Heart right ventricle (tissue), 16 donors: Measurements from ENCODE around the gene ATXN1. TPM values are rescaled to one million over a fixed set of nuclear protein-coding genes. Genes with fewer than 3 reads are reported as not detected.

Experiments
- ATAC-seq, 8 donors: fragments of 200-7000 bp; cut with Tn5 transposase; one replicate each; pipeline ENCODE4 v1.9.1; 2020; ENCODE audit warnings: mild to moderate bottlenecking in 8 of 8, moderate library complexity in 8 of 8, moderate number of reproducible peaks in 1 of 8
- DNase-seq, 2 donors: peaks; one replicate each; pipeline ENCODE4 v3.0.0-alpha.2; 2020
- H3K27ac ChIP-seq, 10 donors: fragments of 200-600 bp; sonication (generic) in 2 of 10; one replicate each; pipeline versions ENCODE4 v1.5.0 to v1.8.0; 2020 to 2022; ENCODE audit warnings: mild to moderate bottlenecking in 3 of 10
- H3K27me3 ChIP-seq, 7 donors: fragments of 200-600 bp; one replicate each; pipeline ENCODE4 v1.8.0; 2021 to 2022; ENCODE audit warnings: mild to moderate bottlenecking in 2 of 7
- H3K36me3 ChIP-seq, 9 donors: fragments of 200-600 bp; sonication (generic) in 1 of 9; one replicate each; pipeline versions ENCODE4 v1.5.0 to v1.8.0; 2020 to 2022; ENCODE audit warnings: mild to moderate bottlenecking in 2 of 9
- H3K4me1 ChIP-seq, 9 donors: fragments of 200-600 bp; sonication (generic) in 1 of 9; one replicate each; pipeline versions ENCODE4 v1.5.0 to v1.8.0; 2020 to 2022; ENCODE audit warnings: mild to moderate bottlenecking in 4 of 9
- H3K4me3 ChIP-seq, 10 donors: fragments of 200-600 bp; sonication (generic) in 2 of 10; one replicate each; pipeline versions ENCODE4 v1.5.0 to v1.8.0; 2020 to 2022; ENCODE audit warnings: mild to moderate bottlenecking in 7 of 10, moderate library complexity in 2 of 10
- H3K9me3 ChIP-seq, 11 donors: fragments of 200-600 bp in 10 of 11; sonication (generic) in 2 of 11; one replicate each; pipeline versions ENCODE4 v1.5.0 to v1.8.0; 2013 to 2022; ENCODE audit warnings: mild to moderate bottlenecking in 2 of 11, control low read depth in 1 of 11, moderate library complexity in 1 of 11
- WGBS, 2 donors: extraction: QIAGEN DNeasy Blood & Tissue Kit; methylation state at CpG; one replicate each; pipeline ENCODE4 v1.1.7; 2013; ENCODE audit warnings: inconsistent platforms in 1 of 2; 5-methylcytosine and 5-hydroxymethylcytosine counted together
- intact Hi-C, 10 donors: fragments of 100-400 bp; cut with DNase I; formaldehyde crosslinking; loops; one replicate each; pipeline versions ENCODE4 v1.11.1 to v1.14.2; 2022
- polyA plus RNA-seq, 2 donors: library from polyadenylated mRNA; stranded (reverse); fragments of 200-250 nt; gene quantifications; one replicate each; pipeline ENCODE4 v1.2.3, GENCODE V29; 2013
- total RNA-seq, 10 donors: library from RNA; stranded (reverse); fragmentation: NEBNext Ultra II Directional in 3 of 10; extraction: Animal tissue kit (Norgen Biotek cat#: 25700) in 3 of 10; gene quantifications; one replicate each; pipeline versions ENCODE4 v1.2.1 to v1.2.4, GENCODE V29; 2021 to 2023
- TF ChIP-seq, protein P1 (sequence below), 9 donors: fragments of 200-600 bp; sonication (generic) in 2 of 9; IDR thresholded peaks; one replicate each; pipeline versions ENCODE4 v1.5.0 to v1.8.0; 2021 to 2022; ENCODE audit warnings: antibody characterized with exemption in 9 of 9, mild to moderate bottlenecking in 5 of 9, moderate library complexity in 1 of 9
- donor health status: Arrhythmogenic right ventricular cardiomyopathy.
- donor health status: ischemic (EF 13 %, LVEDD 7.1; RV severe dilation, severe dysfunction).
- donor health status: healthy with polysubstance abuse.
- donor health status: DM: no; HTN: yes; CAD: no.
- donor health status: DM: no; HTN: no; CAD: no.
- donor health status: ischemic (EF 25% LVEDD 6.9; RV normal size, moderate dysfunction).
- donor health status: ischemic (EF 25% LVEDD 5.7; RV mildly dilated, moderate dysfunction).
- donor health status: healthy.
- donor health status: DM: yes; HTN: yes; CAD: no.
- donor health status: Ischemic cardiomyopathy.
- donor health status: ischemic (EF 35%, LVEDD 5.7; RV mildly dilated, moderate dysfunction).
- donor health status: nonischemic (EF 11% LVEDD 7.7; RV severe dilation, severe dysfunction).
- donor health status: DM: yes; HTN: yes; CAD: no.
- donor health status: PGD.
- donor health status: ischemic (EF 29% LVEDD 5.4; RV normal size, mild dysfunction).
- donor health status: nonischemic (EF 23%, LVEDD 6.1; RV moderate dilation, normal function).

The ATXN1 gene
- total and polyA plus RNA-seq, 12 donors, result 4.1 to 46.5 (median 40.3) TPM

DNA sequence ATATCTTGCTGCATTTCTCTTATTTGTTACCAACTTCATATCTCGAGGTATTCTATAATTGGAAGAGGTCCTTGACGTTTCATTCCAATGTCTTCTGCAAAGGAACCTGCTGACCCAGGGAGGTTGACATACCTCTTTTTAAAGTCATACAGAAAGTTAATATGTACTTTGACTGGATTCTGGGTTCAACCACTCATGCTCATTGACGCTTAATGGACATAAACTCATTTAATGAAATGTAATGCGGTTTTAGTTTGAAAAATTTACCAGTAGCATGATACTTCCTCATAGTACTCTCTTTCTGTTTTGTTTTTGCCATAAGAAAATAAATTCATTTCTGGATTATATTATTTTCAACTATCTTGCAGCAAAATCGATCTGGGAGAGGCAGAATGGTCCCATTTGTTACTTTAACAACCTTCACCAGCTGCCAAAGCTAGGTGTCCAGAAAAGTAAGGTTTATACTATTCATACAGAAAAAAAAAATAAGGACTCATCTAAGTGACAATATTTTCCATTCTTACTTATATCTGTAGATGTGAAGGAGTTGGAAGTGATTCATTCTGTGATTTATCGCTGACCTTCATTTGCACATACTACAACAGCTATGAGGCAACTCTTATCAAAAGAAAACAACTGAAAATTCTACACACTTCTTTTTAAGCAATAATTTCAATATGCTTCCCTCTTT lies 101.6 kb downstream of the ATXN1 start:
- 60 to 67% methylated on average over 6 of the region's 6 CpGs for whole genome bisulfite sequencing, 2 donors

GRCh38 chr6:16658348-16659034 lies 102.8 kb downstream of the ATXN1 start:
- H3K4me3 ChIP-seq, result no peak overlapping the region
- WGBS, 2 donors, result 52 to 66% methylated on average over 5 of the region's 5 CpGs
- no peak for DNase-seq
- H3K27ac ChIP-seq, result peak overlapping the region in 1 of 10 donors; percentile 44
- H3K27me3 ChIP-seq, result no peaks in the 10 kb centered on the region
- TF ChIP-seq, protein P1, sequence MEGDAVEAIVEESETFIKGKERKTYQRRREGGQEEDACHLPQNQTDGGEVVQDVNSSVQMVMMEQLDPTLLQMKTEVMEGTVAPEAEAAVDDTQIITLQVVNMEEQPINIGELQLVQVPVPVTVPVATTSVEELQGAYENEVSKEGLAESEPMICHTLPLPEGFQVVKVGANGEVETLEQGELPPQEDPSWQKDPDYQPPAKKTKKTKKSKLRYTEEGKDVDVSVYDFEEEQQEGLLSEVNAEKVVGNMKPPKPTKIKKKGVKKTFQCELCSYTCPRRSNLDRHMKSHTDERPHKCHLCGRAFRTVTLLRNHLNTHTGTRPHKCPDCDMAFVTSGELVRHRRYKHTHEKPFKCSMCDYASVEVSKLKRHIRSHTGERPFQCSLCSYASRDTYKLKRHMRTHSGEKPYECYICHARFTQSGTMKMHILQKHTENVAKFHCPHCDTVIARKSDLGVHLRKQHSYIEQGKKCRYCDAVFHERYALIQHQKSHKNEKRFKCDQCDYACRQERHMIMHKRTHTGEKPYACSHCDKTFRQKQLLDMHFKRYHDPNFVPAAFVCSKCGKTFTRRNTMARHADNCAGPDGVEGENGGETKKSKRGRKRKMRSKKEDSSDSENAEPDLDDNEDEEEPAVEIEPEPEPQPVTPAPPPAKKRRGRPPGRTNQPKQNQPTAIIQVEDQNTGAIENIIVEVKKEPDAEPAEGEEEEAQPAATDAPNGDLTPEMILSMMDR (IDR thresholded peaks at IDR 0.05), result no peak
- peaks cover 0 to 54% (median 4%) of the 10 kb centered on the region in 9 donors for H3K36me3 ChIP-seq
- H3K4me1 ChIP-seq, result peaks cover 0 to 45% (median 7%) of the 10 kb centered on the region in 9 donors
- intact Hi-C loops, result loop anchor here in 2 of 10 donors (10.0 kb wide), 1 partner anchor 96 kb away; no protein-coding TSS in a partner anchor
- peaks cover 0 to 11% (median 0%) of the 10 kb centered on the region in 11 donors for H3K9me3 ChIP-seq
- ATAC-seq, result peak in 1 of 8 donors; percentile 27

More for the DNA sequence above, 101.6 kb downstream of the ATXN1 start:
- TF ChIP-seq, protein P1 (IDR thresholded peaks at IDR 0.05), result no peak
- Histone ChIP-seq H3K4me1 (peaks cover 0 to 38% (median 10%) of the 10 kb centered on the region in 9 donors), H3K4me3 (no peak overlapping the region), H3K27me3 (no peaks in the 10 kb centered on the region), H3K36me3 (peaks cover 0 to 44% (median 4%) of the 10 kb centered on the region in 9 donors), H3K9me3 (peaks cover 0 to 11% (median 0%) of the 10 kb centered on the region in 11 donors), H3K27ac (peak overlapping the region in 2 of 10 donors; percentile 4 to 44)
- ATAC-seq (no peak), DNase-seq (no peak)
- intact Hi-C loops, result loop anchor here in 2 of 10 donors (10.0 kb wide), 1 partner anchor 95 kb away; no protein-coding TSS in a partner anchor

GRCh38 chr6:16657768-16658167 lies 103.5 kb downstream of the ATXN1 start:
- Histone ChIP-seq H3K36me3 (peaks cover 0 to 61% (median 4%) of the 10 kb centered on the region in 9 donors), H3K4me3 (no peak overlapping the region), H3K4me1 (peaks cover 0 to 46% (median 7%) of the 10 kb centered on the region in 9 donors), H3K27ac (no peak overlapping the region), H3K27me3 (no peaks in the 10 kb centered on the region), H3K9me3 (peaks cover 0 to 11% (median 0%) of the 10 kb centered on the region in 11 donors)
- intact Hi-C loops, result loop anchor here in 2 of 10 donors (10.0 kb wide), 1 partner anchor 97 kb away; no protein-coding TSS in a partner anchor
- DNase-seq (no peak), ATAC-seq (no peak)
- TF ChIP-seq, protein P1 (IDR thresholded peaks at IDR 0.05), result no peak
- 82 to 92% methylated on average over 1 of the region's 1 CpG for WGBS, 2 donors

DNA sequence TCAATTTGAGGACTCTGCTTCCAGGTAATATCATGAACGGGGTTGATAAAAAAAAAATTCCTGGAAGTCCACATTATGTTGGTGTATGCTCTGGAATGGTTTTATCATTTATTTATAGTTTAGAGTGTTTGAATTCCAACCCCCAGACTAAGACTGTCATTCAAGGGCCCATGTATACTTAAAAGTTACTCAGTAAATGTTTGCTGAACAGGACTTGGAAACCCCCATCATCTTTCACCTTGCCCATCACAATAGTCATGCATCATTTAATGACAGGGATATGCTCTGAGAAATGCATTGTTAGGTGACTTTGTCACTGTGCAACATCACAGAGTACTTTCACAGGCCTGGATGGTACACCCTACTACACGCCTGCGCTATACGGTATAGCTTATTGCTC lies 104.8 kb downstream of the ATXN1 start:
- Histone ChIP-seq H3K27me3 (no peaks in the 10 kb centered on the region), H3K27ac (no peak overlapping the region), H3K4me3 (no peak overlapping the region), H3K4me1 (peaks cover 0 to 57% (median 7%) of the 10 kb centered on the region in 9 donors), H3K36me3 (peaks cover 0 to 64% (median 4%) of the 10 kb centered on the region in 9 donors), H3K9me3 (peaks cover 0 to 4% (median 0%) of the 10 kb centered on the region in 11 donors)
- intact Hi-C loops, result loop anchor here in 2 of 10 donors (10.0 kb wide), 1 partner anchor 98 kb away; no protein-coding TSS in a partner anchor
- DNase-seq (no peak), ATAC-seq (no peak)
- TF ChIP-seq, protein P1 (IDR thresholded peaks at IDR 0.05), result no peak
- WGBS, 2 donors, result 88 to 89% methylated on average over 4 of the region's 4 CpGs
